Measurements from ENCODE around the gene GALNT1.

GALNT1 gene

GRCh38 chr18:35582899-35583558, 1.5 kb downstream of the GALNT1 start:
- DNase-seq: no peak

- DNase-seq: no peak
Measured at GRCh38 chr18:35584735-35585134, 3.2 kb downstream of the GALNT1 start.

GRCh38 chr18:35585608-35586007, 4.1 kb downstream of the GALNT1 start:
- no peak for DNase-seq

GRCh38 chr18:35588122-35588521, 6.6 kb downstream of the GALNT1 start:
- no peak for DNase-seq

- DNase-seq: peak; percentile 29
Measured at GRCh38 chr18:35588995-35589394, 7.5 kb downstream of the GALNT1 start.

GRCh38 chr18:35589546-35589945, 8.0 kb downstream of the GALNT1 start:
- DNase-seq: no peak

- no peak for DNase-seq
Measured at GRCh38 chr18:35590935-35591334, 9.4 kb downstream of the GALNT1 start.

- DNase-seq: peak; percentile 18
Measured at GRCh38 chr18:35592298-35592697, 10.8 kb downstream of the GALNT1 start.

- no peak for DNase-seq
Measured at GRCh38 chr18:35593859-35594258, 12.3 kb downstream of the GALNT1 start.

- no peak for DNase-seq
Measured at GRCh38 chr18:35597758-35598157, 16.2 kb downstream of the GALNT1 start.

- no peak for DNase-seq
Measured at GRCh38 chr18:35602193-35602820, 20.8 kb downstream of the GALNT1 start.

- DNase-seq: no peak
Measured at GRCh38 chr18:35603008-35603407, 21.5 kb downstream of the GALNT1 start.

- no peak for DNase-seq
Measured at GRCh38 chr18:35603528-35603927, 22.0 kb downstream of the GALNT1 start.

GRCh38 chr18:35604369-35604768, 22.8 kb downstream of the GALNT1 start:
- no peak for DNase-seq

GRCh38 chr18:35605686-35606417, 24.3 kb downstream of the GALNT1 start:
- no peak for DNase-seq

- no peak for DNase-seq
Measured at GRCh38 chr18:35609236-35609635, 27.7 kb downstream of the GALNT1 start.

- DNase-seq: no peak
Measured at GRCh38 chr18:35610089-35610488, 28.5 kb downstream of the GALNT1 start.

GRCh38 chr18:35610724-35611123, 29.2 kb downstream of the GALNT1 start:
- DNase-seq: no peak

- DNase-seq: no peak
Measured at GRCh38 chr18:35611518-35611917, 30.0 kb downstream of the GALNT1 start.

- DNase-seq: no peak
Measured at GRCh38 chr18:35616074-35616473, 34.5 kb downstream of the GALNT1 start.

GRCh38 chr18:35616664-35617423, 35.3 kb downstream of the GALNT1 start:
- peak; percentile 77 for DNase-seq

GRCh38 chr18:35617865-35618264, 36.3 kb downstream of the GALNT1 start:
- DNase-seq: no peak

GRCh38 chr18:35618289-35618688, 36.7 kb downstream of the GALNT1 start:
- no peak for DNase-seq

All from CD4-positive, alpha-beta T cell treated with Interferon gamma for 1 hour (primary cell).